ENCODE results near the gene FBLIM1.
"Not testable (repeated sequence)": the region's sequence is repeated elsewhere in the genome, so short reads cannot be mapped to it uniquely, and the experiment has no call there.

The FBLIM1 gene

DNA sequence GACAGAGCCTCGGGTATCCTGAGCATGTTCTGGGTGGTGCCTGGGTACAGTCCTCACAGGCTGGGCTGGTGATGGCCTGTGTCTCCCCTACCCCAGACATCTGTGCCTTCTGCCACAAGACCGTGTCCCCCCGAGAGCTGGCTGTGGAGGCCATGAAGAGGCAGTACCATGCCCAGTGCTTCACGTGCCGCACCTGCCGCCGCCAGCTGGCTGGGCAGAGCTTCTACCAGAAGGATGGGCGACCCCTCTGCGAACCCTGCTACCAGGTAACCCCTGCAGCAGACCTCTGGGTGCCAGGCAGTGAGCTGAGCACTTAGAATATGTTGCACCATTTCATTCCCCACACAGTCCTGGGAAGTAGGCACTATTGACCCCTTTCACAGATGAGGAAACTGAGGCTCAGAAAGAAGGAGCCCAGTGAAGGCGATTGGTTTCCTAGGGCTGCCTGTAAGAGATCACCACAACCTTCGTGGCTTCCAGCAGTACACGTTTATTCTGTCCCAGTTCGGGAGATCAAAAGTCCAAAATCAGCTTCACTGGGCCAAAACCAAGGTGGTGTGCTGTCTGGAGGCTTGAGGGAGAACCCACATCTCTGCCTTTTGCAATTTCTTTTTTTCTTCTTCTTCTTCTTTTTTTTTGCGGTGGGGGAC, 11.8 kb downstream of the FBLIM1 start:
- no peak for DNase-seq

DNA sequence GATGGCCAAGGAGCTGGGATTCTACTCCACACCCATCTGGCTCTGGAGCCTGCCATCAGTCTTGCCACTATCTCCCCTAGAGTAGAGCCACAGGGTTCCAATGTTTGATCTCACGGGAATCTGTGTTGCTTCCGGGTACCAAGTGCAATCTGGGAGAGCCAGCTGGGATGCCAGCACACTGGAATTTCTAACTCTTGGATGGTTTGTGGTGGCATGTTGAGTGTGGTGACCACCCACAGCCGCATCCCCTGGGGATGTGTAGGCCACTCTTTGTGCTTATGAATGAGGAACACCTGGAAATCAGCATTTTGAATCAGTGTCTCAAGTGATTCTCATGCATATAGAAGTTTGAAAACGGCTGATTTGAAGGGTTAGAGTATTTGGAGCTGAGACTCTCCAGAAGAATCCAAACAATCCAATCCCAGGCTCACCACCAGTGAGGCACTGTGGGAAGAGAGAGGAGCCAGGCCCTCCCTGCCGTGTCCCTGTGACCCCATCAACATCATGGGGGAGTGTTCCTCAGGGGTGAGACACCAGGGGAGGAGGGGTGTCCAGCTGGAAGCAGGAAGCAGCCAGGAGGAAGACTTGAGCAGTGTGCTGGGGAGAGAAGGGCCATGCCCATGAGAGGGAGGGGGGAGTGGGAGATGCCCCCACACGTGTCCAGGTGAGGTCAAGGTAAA, 13.4 kb downstream of the FBLIM1 start:
- DNase-seq, result no peak

DNA sequence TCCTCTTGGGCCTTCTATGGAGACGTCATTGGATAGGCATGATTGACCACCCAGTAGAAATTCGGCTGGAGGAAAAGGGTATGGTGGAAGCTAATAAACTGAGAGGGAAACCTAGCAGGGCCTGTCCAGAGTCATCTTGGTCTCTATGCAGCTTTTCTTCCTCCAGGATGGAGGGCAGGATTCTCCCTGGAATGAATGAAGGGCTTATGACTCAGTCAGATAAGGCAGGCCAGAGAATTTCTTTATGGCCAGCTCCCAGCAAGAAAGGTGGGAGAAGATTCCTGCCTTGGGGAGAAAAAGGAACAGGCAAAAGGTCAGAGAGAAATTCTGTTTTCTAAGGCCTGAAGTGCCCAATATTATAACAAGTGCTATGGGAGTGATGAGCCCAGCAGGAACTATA, 17.1 kb downstream of the FBLIM1 start:
- DNase-seq, result no peak

DNA sequence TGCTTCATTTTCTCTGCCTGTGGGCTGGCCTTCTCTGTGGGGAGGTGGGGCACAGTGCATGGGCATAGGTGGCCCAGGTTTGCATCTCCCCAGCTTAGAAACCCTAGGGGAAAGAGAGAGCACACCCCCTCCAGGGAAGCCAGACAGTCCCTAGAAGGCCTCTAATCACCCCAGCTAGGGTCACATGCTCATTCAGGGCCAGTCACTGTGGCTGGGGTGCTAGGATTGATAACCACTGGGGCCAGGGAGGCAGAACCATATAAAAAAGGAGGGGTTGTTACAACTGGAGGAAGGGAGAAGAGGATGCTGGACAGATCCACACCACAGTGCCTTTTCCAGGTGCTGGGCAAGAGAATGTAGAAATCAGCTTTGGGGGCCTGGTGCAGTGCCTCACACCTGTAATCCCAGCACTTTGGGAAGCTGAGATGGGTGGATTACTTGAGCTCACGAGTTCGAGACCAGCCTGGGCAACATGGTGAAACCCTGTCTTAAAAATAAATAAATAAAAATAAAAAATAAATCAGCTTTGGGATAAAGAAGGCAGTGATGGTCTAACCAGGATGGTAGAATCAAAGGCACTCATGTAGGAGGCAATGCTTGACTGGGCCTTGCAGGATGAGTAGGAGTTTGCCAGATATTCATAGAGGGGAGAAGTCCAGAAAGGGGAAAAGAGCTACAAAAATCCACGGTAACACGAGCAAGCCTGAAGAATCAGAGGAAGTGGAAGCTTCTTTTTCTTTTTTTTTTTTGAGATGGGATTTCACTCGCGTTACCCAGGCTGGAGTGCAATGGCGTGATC, 19.5 kb downstream of the FBLIM1 start:
- DNase-seq, result no peak

GRCh38 chr1:15785683-15786082, 27.1 kb downstream of the FBLIM1 start:
- DNase-seq, result no peak

DNA sequence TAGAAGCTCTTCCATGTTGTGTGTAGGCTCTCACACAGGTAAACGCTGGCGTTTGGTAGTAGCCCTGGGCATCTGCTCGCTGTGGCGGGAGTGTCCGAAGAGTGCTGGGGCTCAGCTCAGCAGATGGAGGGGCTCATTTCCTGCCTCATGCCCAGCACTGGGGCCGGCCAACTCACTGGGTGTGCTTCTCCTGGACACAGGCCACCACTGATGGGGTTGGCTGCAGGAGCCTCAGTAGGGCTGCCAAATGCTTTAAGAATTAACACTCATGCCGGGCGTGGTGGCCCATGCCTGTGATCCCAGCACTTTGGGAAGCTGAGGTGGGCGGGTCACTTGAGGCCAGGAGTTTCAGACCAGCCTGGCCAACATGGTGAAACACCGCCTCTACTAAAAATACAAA, 28.0 kb downstream of the FBLIM1 start:
- DNase-seq, result no peak

DNA sequence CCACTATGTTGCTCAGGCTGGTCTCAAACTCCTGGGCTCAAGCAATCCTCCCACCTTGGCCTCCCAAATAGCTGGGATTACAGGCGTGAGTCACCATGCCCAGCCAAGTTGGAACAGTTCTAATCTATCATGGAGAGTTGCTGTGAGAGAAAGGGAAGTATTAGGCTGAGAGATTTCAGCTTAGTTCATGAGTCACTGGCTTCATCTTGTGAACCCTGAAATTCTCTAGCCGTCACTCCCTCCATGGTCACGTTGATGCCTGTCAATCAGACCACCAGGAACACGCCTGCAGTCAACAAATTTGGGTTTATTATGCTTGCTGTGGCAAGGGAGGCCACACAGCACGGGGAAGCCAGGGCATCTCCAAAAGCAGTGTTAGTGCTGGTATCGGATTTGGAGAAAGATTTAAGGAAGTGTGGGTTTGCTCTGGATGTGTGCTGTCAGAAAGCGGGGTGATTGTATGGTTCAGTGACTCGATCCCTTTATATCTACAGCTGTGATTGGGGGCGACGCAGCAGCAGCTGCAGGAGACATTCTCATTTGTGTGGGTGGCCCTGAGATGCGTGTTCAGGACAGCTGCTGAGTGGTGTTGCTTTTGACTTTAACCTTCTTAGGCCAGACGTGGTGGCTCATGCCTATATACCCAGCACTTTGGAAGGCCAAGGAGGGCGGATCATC, 30.2 kb downstream of the FBLIM1 start:
- no peak for DNase-seq

DNA sequence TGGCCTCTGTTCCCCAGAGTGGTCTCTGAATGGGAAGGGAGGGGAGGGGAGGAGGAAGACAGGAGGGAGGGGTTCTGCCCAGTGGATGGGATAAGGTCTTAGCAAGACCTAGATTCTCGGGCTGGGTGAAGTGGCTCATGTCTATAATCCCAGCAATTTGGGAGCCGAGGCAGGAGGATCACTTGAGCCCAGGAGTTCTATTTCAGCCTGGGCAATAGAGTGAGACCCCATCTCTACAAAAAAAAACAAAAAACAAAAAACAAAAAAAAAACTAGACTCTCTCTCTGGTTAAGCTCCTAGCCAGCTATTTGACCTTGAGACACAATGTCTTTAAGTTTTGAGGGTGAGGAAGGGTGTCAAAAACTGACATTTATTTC, 37.5 kb downstream of the FBLIM1 start:
- no peak for DNase-seq

DNA sequence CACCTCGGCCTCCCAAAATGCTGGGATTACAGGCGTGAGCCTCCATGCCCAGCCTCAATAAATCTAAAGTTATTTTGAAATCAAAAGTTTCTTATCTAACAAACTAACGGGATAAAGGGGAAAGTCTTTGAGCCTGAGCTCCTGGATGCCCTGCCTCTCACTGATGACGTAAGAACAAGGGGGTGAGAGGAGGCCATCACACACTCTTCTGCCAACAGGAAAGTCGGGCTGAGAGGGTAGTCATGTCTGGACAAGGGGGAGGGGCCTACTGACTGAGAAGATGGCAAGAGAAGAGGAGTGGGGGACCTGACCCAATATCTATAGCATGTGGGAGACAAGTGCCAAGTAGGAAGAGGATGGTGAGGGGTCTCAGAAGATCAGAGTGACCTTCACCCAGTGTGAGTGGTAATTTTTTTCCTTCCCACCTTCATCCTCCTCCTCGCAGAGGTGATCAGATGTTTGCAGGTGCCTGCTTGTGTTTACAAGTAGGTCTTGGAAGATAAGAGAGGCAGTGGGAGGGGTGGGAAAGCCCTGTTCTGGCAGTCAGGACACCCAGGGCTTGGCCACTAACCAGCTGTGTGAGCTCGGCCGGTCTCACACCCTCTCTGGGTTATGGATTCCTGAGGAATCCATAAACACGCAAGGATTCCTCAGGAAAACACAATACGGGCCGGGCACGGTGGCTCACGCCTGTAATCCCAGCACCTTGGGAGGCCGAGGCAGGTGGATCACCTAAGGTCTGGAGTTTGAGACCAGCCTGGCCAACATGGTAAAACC, 39.2 kb downstream of the FBLIM1 start:
- no peak for DNase-seq

DNA sequence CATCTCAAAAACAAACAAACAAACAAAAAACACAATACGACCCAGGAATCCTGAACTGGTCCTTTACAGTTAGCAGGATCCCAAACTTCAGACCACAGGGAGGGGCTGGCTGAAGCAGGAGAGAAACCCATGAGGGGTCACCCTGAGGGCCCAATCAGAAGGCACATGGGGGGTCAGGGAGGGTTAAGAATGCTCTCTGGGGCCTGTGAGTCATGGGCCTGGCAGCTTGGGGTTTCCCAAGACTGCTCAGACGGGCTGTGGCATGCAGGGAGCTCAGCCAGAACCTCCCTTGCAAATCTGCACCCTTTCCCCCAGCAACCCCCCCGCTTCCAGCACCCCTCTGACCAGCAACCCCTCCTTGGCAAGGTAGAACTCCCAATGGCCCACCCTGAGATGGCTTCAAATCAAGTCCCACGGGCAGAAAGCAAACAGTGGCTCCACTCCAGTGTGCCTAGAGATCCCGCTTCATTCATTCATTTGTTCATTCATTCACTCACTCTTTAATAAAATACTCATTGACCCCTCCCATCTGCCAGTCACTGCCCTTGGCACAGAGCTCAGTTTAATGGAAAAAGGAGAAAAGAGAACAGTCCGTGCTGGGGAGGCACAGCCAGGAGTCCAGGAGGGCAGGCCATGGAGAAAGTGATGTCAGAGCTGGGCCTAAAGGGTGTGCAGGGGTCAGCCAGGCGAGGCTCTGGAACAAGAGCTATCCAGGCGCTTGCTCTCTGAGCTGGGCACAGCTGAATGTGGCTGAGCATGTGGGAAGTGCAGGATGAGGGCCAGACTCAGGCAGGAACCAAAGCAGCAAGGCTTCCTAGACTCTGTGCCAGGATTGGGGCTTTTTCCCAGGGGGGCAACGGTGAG, 40.6 kb downstream of the FBLIM1 start:
- DNase-seq, result no peak

DNA sequence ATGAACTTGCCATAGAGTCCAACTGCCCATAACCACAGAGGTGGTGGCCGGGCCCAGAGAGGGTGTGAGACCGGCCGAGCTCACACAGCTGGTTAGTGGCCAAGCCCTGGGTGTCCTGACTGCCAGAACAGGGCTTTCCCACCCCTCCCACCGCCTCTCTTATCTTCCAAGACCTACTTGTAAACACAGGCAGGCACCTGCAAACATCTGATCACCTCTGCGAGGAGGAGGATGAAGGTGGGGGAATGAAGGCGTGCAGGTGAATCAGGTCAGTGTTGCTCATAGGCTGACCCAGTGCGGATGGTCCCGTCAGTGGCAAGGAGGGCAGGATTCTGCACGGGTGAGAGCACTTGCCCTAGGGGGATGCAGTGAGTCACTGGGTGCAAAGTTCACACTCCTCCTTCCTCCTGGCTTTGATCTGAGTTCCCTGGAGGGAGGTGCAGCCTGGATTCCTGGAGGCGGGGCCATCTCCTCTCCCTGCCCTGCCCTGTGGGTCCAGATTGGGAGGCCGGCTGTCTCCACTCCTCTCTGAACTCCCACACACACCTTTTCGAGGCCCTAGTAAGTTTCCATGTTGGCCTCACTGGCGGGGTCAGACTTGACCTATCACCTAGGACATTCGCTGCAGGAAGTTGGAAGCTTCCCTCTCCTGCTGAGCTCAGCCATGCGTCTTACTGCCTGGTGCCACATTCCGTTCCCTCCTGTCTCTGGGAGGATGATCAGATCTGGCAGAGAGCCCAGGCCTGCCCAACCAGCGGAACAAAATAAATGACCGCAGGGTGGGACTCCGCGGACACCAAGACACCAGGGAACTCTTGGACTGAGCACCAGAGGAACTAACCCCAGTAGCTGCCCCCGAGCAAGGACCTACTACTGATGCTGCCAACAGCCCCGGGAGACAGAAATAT, 41.6 kb downstream of the FBLIM1 start:
- DNase-seq, result no peak

DNA sequence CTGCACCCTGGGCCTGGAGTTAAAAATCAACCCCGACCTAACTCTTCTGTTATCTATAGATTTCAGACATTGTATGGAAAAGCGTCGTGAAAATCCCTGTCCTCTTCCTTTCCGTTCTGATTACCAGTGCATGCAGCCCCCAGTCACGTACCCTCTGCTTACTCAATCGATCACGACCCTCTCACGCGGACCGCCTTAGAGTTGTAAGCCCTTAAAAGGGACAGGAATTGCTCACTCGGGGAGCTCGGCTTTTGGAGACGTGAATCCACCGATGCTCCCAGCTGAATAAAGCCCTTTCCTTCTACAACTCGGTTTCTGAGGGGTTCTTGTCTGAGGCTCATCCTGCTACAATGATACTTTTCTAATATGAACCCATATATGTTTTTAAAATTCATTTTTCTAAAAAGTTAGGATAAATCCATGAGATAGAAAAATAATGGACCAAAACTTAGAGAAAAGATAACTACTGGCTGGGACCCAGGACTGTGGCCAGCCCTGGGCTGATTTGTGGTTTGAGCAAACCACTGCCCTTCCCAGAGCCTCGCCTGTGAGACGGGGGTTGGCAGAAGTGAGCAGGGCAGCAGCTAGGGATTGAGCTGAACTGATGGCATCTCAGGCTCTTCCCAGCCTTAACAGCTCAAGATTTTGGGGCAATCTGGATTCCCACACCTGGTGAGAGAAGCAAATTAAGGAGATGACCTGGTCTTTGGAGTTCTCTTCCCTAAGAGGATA, 43.8 kb downstream of the FBLIM1 start:
- DNase-seq, result no peak

GRCh38 chr1:15803380-15803779, 44.8 kb downstream of the FBLIM1 start:
- peak in 1 of 5 experiments; percentile 18 for DNase-seq

- DNase-seq, result no peak
Measured at GRCh38 chr1:15804060-15804459, 45.5 kb downstream of the FBLIM1 start.

DNA sequence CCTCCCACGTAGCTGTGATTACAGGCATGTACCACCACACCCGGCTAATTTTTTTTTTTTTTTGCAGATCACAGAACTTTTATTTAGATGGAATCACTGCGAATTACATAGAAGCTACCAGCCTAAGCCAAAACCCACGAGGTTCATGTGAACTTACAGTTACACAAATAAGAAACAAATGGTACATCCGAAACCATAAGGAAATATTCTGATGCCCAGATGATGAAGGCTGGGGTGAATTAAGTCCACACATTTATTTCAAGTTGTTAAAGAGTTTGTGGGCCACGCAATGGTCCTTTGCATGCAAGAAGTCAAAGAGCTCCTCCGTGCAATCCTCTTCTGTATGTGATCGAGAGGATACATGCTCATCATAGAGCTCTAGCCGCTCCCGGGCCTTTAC, 48.5 kb downstream of the FBLIM1 start:
- DNase-seq, result no peak

DNA sequence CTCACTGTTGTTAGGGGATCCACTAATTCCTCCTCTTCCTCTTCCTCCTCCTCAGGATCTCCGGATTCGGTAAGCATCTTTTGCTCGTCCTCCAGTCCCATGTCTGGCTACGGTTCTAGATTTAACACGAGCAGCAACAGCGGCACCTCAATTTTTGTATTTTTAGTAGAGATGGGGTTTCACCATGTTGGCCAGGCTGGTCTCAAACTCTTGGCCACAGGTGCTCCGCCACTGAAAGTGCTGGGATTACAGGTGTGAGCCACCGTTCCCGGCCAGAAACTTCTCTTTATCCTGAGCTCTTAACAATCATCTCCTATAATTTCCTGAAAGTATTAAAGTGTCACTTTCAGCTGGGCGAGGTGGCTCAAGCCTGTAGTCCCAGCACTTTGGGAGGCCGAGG, 49.0 kb downstream of the FBLIM1 start, which contains the start of gene UQCRHL:
TSS of gene UQCRHL (minus strand) at position 101 of the 400 bp plus-strand sequence. CDS start at position 101, 0 bp downstream.
- DNase-seq, result not testable (repeated sequence)

- no peak for DNase-seq
Measured at GRCh38 chr1:15808955-15809354, 50.4 kb downstream of the FBLIM1 start.

DNA sequence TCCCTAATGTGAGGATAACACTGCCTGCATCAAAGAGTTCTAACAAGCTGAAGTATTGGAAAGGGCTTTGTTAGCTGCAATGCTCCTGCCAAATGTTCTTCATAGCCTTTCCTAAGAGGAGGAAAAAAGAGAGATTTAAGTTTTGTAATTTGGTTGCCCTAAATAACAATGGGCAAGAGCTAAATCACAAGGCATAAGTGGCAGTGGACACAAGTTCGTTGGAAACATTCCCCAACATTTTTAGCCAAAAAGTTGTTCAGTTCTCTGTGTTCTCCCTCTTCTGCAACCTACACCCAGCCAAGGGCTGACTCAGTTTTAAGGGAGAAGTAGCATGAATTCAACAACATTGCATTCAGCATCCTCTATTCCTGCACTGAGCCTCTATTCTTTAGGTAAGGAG, 51.5 kb downstream of the FBLIM1 start:
- no peak for DNase-seq

DNA sequence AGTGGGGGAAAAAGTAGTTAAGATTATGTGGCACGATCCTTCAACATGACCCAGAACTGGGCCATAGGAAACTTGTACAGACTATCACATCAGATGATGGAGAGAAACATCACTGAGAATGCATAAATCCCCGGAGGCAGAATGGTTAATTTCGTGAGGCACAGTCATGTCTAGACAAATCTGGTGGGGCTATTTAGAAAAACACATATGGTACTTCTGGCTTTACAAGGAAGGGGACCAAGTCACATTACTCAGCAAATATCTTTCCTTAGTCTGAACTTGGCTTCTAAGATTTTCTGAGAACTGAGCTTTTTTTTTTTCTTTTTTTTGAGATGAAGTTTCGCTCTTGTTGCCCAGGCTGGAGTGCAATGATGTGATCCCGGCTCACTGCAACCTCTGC, 58.1 kb downstream of the FBLIM1 start:
- DNase-seq, result no peak

DNA sequence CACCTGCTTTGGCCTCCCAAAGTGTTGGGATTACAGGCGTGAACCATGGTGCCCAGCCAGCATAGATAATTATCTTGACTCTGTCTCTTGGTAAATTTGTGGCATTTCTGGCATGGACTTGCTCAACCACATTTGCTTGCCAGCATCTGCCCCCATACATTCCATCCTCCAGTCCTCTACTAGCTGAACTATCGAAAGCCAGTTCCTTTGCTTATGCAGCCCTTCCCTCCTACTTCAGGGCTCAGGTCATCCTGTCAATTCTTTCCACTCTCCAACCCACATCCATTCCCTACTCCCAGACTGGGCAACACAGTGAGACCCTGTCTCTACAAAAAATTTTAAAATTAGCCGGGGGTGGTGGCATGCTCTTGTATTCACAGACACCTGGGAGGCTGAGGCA, 61.9 kb downstream of the FBLIM1 start:
- no peak for DNase-seq

All from T-helper 2 cell (primary cell).